HG03159 (cell line): ENCODE measurements around the gene FRMD4A.

Experiments
- ATAC-seq: cut with Tn5 transposase; IDR thresholded peaks from one replicate; pipeline ENCODE4 v1.9.1; 2021; ENCODE audit warnings: mild to moderate bottlenecking, moderate library complexity; ENCODE audit not compliant: unreplicated experiment

The FRMD4A gene

GRCh38 chr10:13894412-13895093 lies 436.2 kb downstream of the FRMD4A start:
- ATAC-seq: no peak

- no peak for ATAC-seq
These were observed 436.8 kb downstream of the FRMD4A start for GRCh38 chr10:13893926-13894325.

DNA sequence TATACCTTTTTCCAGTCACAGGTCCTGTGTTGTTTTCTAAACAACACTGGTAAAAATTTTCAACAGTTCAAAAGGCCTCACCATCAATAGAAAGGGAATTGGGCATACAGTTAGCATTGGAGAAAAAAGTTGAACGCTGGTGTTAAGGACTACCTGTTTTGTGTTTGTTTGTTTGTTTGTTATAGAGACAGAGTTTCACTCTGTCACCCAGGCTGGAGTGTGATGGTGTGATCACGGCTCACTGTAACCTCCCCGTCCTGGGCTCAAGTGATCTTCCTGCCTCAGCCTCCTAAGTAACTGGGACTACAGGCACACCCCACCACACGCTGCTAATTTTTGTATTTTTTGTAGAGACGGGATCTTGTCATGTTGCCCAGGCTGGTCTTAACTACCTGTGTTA lies 437.9 kb downstream of the FRMD4A start:
- no peak for ATAC-seq

DNA sequence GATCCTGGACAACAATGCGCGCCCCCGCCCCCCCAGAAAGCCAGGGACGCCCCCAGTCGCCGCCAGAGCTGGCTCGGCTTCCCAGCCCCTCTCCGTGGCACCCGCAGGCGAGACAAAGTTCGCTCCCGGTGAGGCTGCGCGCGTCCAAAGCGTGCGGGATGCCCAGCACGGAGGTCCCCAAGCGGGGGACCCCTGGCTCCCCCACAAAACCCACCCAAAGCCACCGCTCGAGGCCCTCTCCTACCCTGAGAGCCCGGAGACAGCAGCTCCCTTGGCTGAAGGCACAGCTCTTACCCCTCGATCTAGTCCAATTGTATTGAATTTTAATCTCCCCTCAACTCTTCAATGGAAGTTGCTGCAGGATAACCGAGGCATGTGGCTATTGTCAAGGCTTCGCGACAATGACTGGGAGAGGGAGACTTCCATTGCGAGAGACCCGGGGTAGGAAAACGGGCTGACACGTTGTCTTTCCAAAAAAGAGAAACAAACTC lies 438.7 kb downstream of the FRMD4A start:
- no peak for ATAC-seq

DNA sequence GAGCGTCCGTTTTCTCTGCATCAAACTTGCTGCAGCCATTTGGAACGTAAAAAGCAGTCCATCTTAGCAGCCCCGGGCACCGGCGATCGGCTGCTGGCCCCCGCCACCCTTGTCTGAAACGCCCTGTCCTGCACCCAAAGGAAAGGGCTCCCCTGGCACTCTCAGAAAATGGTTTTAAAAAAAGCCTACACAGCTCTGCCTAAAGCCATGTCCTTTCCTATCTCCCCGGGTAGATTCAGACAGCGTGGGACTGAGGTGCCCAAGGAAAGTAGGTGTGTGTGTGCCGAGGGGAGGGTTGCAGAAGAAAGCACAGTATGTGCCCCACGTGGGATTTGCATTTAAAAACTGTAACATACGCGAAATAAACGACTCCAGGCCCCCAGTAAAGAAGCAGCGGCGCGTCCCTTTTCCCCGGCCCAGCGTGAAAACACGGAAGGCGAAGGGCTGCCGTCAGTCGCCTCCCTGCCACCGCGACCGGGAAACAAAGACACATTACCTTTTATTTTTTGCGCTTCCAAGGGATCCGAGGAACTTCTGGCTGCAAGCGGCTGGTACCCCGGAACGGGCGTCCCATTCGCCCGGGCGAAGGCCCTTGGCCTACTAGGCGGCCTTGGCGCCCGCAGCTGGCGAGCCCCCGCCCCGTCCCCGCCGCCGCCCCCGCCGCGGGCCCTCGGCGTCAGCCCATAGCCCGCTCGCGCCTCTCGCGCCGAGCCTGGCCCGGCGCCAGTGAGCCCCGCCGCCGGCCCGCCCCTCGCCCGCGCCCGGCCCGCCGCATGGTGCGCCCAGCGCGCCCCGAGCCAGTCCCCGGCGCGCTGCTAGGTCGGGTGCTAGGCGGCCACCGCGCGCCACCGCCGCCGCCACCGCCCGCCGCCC lies 439.4 kb downstream of the FRMD4A start:
- no peak for ATAC-seq

- ATAC-seq: no peak
These were observed 440.2 kb downstream of the FRMD4A start for GRCh38 chr10:13890233-13891127.

DNA sequence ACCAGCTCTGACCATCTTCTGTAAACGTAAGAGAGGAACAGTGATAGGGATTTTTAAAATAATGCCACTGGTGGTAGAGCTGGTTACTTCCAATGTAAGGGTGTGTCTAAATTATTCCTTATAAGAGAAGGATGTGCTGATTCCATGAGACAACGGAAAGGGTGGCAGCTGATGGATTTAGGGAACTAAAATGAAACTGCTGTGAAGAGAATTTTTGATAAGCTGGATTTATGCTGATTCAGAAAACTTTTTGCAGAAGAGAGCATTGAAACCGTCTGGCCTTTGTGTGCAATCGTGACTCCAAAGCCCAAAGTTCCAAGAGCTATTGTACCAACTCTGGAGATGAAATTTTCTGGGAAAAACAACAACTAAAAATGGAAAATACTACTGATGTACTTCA lies 443.0 kb downstream of the FRMD4A start:
- no peak for ATAC-seq

- ATAC-seq: no peak
These were observed 445.3 kb downstream of the FRMD4A start for GRCh38 chr10:13885238-13885990.

DNA sequence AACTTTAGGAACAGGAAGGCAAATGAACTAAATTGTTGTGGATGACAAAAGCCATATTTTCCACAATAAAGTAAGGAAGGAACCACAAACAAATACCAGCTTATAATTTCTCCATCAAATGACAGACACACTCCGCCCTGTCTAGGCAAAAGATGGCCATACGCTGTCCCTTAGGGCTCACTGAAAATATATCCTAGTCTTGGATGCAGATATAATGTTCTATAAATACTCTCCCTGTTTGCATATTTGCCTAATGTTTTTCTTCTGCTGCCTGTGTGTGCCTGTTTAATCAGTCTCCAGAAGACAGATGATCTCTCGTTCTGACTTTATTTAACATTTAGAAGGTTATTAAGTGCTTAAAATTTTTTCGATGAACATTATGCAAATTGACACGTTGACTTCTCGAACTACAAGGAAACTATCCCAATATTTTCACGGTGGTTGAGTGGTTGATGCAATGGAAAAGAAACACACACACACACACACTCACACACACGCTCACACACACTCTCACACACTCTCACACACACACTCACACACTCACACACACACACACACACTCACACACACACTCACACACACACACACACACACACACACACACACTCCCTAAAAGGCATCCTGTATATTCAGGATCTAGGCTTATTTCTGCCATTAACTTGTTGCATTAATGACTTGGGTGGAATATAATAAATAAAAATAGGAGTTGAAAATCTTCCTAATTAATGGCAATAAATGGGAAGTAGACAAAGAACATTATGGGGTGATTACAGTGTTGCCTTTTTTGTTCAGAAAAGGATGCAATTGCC lies 446.9 kb downstream of the FRMD4A start:
- ATAC-seq: no peak

- no peak for ATAC-seq
These were observed 448.5 kb downstream of the FRMD4A start for GRCh38 chr10:13882119-13882711.

- ATAC-seq: no peak
These were observed 450.0 kb downstream of the FRMD4A start for GRCh38 chr10:13880760-13881159.

DNA sequence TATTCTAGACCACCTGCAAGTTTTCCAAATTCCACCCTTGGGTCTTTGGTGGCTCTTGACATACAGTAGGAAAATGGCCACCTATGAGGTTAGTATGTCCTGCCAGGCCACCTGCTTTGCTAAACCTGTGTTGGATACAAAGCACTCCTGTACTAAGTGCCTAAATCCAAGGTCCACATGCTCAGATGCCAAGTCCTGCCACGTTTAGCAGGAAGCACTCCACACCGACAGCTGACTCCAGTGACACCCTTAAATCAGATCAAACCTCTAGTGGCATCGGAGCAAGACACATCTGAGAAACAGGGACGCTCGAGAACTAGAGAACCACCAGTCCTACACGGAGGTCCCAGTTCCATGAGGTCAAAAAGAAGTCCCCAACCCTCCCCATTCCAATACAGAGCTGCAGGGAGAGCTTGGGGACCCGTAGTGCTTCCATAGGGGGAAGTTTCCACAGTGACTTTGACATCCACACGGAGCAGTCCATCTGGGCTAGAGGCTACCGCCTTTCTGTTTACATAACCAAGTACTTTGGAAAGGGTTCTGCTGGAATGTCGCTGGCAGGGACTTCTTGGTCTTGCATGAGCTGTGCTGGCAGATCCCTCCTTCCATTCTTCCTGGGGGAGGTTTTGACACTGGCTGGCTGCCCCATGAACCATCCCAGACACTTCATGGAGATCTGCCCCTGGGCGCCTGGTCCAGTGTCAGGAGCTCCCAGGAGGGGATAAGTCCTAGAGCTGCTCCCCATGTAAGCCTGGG lies 453.4 kb downstream of the FRMD4A start:
- no peak for ATAC-seq

DNA sequence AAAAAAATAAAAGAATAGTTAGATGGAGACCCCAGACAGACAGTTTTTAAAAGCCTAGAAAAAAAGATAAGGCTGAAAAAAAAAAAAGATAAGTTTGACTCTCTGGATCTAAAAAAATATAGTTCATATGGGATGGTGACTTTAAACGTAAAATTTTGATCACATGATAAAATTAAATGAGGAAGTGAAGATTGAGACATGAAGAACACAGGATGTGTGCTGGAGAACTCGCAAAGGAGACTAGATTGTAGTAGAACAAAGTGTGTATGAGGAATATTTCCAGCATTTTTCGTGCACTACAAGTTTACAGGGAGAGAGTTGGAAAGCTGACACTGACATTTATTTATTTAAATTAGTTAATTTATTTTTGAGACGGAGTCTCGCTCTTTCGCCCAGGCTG lies 457.5 kb downstream of the FRMD4A start:
- no peak for ATAC-seq

DNA sequence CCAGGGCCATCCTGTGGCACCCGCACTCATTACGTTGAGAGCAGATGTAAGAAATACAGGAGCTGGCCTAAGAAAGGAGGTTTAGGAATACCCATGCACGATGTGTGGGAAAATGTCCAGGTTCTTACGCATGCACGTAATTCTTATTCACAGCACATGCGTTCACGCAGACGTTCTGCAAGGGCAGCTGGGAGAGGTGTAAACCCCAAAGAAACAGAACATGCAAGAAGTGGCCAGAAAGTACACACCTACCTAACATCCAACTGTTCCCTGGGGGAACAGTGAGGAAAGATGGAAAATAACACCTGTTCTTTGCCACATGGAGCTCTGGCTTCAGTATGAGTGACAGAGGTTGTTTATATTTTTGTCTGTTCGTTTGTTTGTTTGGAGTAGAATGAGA lies 458.3 kb downstream of the FRMD4A start:
- ATAC-seq: no peak

GRCh38 chr10:13871776-13872175 lies 458.9 kb downstream of the FRMD4A start:
- no peak for ATAC-seq

GRCh38 chr10:13871011-13871410 lies 459.7 kb downstream of the FRMD4A start:
- no peak for ATAC-seq

DNA sequence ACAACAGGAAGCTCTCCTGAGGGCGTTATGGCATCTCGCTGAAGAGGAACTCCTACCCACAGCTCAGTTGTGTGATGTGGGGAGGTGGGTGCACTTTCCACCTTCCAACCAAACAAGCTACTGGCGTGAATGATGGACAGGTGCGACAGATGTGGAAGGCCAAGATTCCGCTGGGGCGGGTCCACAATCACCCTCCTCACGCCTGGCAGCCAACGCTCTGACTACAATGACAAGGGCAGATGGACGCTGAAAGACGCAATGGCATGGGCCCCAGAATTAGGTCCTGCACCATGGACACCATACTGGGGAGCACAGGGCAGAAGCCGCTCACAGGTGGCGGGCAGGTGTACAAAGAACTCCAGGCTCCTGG lies 461.4 kb downstream of the FRMD4A start:
- ATAC-seq: no peak

- ATAC-seq: no peak
These were observed 462.0 kb downstream of the FRMD4A start for GRCh38 chr10:13868528-13869294.
